Measurements from ENCODE around the gene MRO. TPM values are rescaled to one million over a fixed set of nuclear protein-coding genes. Genes with fewer than 3 reads are reported as not detected.
A peak's percentile ranks its signal among the peaks of the same experiment; 100 is the strongest.

Gene MRO
- total and polyA plus RNA-seq, 8 donors: 0.26 to 0.86 (median 0.39) TPM

GRCh38 chr18:50806208-50806616, 13.6 kb downstream of the MRO start:
- Histone ChIP-seq H3K4me3 (no peak overlapping the region), H3K27ac (peak overlapping the region in 1 of 2 donors; percentile 2), H3K27me3 (peaks cover 0 to 58% of the 10 kb centered on the region in 2 donors), H3K36me3 (no peaks in the 10 kb centered on the region), H3K4me1 (peaks cover 0 to 3% of the 10 kb centered on the region in 2 donors), H3K9me3 (no peaks in the 10 kb centered on the region)
- peak in 2 of 4 donors; percentile 8 to 68 for DNase-seq
- TF ChIP-seq CTCF (IDR thresholded peaks at IDR 0.05): no peak
- intact Hi-C loops (cut with DNase I): no loop called here
- ATAC-seq: peak; percentile 81

- ATAC-seq (peak; percentile 41), DNase-seq (no peak)
- no peaks in the 10 kb centered on the region for H3K36me3 ChIP-seq
- no peak for TF ChIP-seq CTCF (IDR thresholded peaks at IDR 0.05)
- intact Hi-C loops (cut with DNase I): no loop called here
- H3K4me1 ChIP-seq: peaks cover 0 to 3% of the 10 kb centered on the region in 2 donors
- no peak overlapping the region for H3K27ac ChIP-seq
- H3K4me3 ChIP-seq: no peak overlapping the region
- no peaks in the 10 kb centered on the region for H3K9me3 ChIP-seq
- peaks cover 0 to 57% of the 10 kb centered on the region in 2 donors for H3K27me3 ChIP-seq
Measured at GRCh38 chr18:50805732-50806131, 14.1 kb downstream of the MRO start.

GRCh38 chr18:50803592-50803991, 16.2 kb downstream of the MRO start:
- Histone ChIP-seq H3K4me1 (peaks cover 0 to 3% of the 10 kb centered on the region in 2 donors), H3K4me3 (no peak overlapping the region), H3K36me3 (no peaks in the 10 kb centered on the region), H3K27ac (no peak overlapping the region), H3K27me3 (peaks cover 5 to 60% of the 10 kb centered on the region in 2 donors), H3K9me3 (no peaks in the 10 kb centered on the region)
- intact Hi-C loops (cut with DNase I): no loop called here
- TF ChIP-seq CTCF (IDR thresholded peaks at IDR 0.05): no peak
- DNase-seq (no peak), ATAC-seq (no peak)

GRCh38 chr18:50802141-50802540, 17.7 kb downstream of the MRO start:
- ATAC-seq: no peak
- TF ChIP-seq CTCF (IDR thresholded peaks at IDR 0.05): no peak

GRCh38 chr18:50797142-50797541, 22.7 kb downstream of the MRO start:
- H3K9me3 ChIP-seq: no peaks in the 10 kb centered on the region
- no peak overlapping the region for H3K4me3 ChIP-seq
- H3K4me1 ChIP-seq: no peaks in the 10 kb centered on the region
- TF ChIP-seq CTCF (IDR thresholded peaks at IDR 0.05): no peak
- no peaks in the 10 kb centered on the region for H3K36me3 ChIP-seq
- intact Hi-C loops (cut with DNase I): no loop called here
- ATAC-seq (no peak), DNase-seq (no peak)
- peaks cover 5 to 65% of the 10 kb centered on the region in 2 donors for H3K27me3 ChIP-seq
- no peak overlapping the region for H3K27ac ChIP-seq

More at GRCh38 chr18:50802141-50802540, 17.7 kb downstream of the MRO start:
- no peak overlapping the region for H3K27ac ChIP-seq
- DNase-seq: no peak
- H3K4me1 ChIP-seq: peaks cover 0 to 3% of the 10 kb centered on the region in 2 donors
- H3K9me3 ChIP-seq: no peaks in the 10 kb centered on the region
- intact Hi-C loops (cut with DNase I): no loop called here
- H3K27me3 ChIP-seq: peaks cover 5 to 73% of the 10 kb centered on the region in 2 donors
- H3K36me3 ChIP-seq: no peaks in the 10 kb centered on the region
- no peak overlapping the region for H3K4me3 ChIP-seq

Data from left lung (tissue), 10 donors.